GM19099 (cell line): Measurements from ENCODE around the gene SPATA6L.

Experiments used
- POLR2A ChIP-seq: IDR thresholded peaks from 3 replicates; pipeline ENCODE4 v1.6.1; 2011; ENCODE audit warnings: low read depth; ENCODE audit not compliant: insufficient read length; ENCODE audit errors: extremely low read depth

The SPATA6L gene

DNA sequence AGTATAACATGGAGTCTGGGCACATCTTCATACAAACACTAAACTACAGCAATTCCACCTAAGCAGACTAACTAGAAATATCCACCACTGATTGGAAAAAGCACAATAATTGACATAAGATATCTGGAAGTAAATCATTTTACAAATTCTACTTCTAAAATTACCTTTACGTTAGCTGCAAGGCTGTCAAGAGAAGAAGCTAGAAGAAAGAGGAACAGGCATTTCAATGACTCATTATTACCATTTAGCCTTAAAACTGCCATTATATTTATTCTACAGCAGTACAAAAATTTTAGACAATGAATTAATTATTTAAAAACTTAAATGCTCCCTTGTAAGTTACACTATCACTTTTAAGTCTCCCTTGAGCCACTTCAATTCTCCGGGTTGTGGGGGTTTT, 47.6 kb downstream of the SPATA6L start:
- no peak for TF ChIP-seq POLR2A

DNA sequence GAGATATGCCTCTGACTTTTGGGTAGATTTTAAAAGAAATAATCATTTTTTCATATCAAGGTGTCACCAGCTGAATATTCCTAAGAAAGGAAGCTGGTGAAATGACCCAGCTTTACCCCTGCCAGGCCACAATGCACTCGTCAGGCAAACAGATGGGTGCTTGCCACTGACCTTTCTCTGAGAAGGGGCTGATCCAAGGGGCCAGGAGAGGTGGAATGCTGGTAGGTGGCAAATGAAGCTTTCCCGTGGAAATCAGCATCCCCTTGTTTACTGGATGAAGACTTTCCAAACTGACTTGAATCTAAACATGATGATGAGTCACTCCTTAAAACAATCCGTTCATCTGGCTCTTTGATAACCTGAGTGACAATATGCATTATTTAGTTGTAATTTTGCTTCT, 48.5 kb downstream of the SPATA6L start:
- TF ChIP-seq POLR2A = no peak

DNA sequence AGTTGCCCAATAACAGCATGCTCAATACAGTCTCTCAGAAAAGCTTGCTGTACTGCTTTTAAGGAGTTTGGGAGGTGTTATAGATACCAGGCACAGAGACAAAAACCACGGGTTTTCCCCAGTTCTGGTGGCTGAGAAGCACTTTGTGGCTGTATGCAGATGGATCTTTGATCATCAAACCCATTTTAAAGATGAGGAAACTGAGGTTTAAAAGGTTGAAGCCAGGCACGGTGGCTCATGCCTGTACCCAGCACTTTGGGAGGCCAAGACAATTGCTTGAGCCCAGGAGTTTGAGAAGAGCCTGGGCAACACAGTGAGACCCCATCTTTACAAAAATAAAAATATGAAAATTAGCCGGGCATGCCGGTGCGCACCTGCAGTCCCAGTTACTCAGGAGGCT, 50.5 kb downstream of the SPATA6L start:
- no peak for TF ChIP-seq POLR2A

DNA sequence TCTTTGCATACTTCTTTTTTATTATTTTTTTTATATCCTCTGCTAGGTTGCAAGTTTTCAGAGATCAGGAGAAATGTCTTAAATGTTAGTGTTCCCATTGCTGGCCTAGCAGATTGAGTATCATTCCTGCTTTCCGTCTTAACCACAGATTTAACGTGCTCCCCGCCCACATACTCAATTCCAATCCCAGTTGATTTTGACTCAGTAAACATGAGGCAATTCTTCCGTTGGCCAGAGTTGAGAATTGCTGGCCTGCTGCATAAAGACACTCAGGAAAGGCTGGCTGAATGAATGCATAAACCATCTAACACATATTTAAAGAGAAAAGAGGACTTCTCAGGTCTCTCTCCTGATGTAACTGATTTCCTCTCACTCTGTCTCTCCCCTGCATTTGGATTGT, 51.0 kb downstream of the SPATA6L start:
- no peak for TF ChIP-seq POLR2A

DNA sequence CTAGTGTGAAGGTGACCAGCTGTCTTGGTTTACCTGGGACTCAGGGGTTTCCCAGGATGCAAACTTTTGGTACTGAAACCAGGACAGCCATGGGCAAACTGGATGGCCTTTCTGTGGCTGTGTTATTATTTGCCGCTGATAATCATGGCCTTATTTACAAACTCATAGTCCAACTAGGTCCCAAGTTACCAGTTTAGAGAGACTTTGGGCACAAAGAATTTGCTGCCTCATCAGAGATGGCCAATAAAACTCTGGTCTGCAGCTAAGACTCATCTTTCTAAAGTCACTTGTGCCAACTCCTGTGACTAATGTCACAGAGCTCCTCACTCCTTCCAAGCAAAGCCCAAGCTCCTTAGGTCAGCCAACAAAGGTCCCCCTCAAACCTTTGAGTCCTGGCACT, 51.7 kb downstream of the SPATA6L start:
- no peak for TF ChIP-seq POLR2A

DNA sequence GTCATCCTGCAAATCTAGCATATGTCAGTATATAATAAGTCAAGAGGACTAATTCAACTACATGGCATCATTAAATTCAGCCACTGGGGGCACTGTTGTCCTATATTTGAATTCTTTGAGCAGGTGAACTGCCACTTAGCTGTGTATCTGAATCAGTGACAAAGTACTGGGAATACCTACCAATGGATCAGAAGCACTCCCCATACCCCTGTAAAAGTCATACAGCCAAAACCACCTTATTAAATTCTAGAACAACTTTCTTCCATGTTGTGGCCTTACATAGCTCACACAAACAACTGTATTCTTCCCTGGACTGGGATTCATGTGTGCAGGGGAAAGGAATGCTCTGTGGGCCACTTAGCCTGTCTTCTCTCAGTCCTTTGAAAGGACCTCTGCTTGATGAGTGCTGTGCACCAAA, 61.6 kb downstream of the SPATA6L start:
- TF ChIP-seq POLR2A = no peak

DNA sequence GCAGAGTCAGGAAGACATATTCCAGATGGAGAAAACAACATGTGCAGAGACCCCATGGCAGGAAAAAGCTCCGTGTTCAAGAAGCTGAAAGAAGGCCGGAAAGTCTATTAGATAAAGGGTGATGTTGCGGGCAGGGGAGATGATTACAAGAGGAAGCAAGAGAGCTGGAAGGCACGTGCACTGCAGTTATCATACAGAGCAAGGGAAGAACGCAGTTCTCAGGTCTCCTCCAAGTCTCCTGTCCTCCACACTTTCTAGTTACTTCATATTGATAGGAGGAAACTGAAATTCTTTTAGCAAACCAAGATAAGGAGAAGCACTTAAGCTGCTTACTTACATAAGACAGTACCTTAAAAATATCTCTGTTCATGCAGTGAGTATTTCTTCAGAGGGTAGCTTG, 62.5 kb downstream of the SPATA6L start:
- no peak for TF ChIP-seq POLR2A

DNA sequence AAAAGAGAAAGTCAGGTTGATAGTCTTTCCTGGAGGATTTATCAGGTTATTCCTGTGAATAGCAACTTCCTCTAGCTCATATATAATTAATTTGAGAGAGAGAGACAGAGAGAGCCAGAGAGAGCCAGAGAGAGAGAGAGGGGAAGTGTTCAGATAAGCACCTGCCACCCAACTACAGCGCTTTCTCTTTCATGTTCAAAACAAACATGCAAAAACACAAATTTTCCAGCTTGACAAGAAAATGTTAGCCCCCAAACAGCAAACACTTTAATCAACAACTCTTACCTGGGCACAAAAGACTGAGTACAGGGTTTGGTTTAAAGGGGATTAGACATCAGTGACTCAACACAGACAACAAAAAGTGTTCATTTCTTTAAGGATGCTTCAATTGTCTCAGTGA, 65.9 kb downstream of the SPATA6L start:
- no peak for TF ChIP-seq POLR2A

DNA sequence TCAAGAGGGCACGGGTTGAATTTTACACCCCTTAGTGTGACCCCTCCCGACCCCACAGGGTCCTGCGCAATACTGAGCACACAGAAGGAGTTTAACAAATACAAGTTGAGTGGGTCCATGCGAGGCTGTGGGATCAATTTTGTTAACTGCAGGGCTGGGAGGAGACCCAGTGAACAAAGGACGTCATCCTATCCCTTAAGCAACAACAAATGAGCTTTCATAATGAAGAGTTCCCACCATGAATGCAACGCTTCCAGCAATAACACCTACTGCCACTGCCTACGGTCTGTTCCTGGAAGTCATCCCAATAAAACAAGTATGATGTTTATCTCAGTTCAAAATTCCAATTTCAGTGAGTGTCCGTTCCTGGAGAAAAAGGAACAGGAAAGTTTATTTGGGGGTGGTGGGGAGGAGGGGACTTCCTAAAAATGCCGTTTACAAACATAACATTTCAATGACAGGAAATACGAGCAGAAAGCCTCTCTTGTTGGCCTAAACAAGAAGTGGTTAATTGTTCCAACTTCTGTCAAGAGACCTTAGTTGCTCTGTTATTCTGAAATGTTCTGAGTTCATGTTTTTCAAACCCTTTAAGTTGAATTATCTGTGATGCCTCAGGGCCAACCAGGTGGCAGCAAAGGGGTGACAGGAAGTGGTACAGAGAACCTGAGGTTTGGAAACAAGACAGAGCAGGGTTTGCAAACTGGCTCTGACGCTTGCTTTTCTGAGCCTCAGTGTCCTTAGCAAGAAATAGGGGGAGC, 69.9 kb downstream of the SPATA6L start:
- TF ChIP-seq POLR2A = no peak

DNA sequence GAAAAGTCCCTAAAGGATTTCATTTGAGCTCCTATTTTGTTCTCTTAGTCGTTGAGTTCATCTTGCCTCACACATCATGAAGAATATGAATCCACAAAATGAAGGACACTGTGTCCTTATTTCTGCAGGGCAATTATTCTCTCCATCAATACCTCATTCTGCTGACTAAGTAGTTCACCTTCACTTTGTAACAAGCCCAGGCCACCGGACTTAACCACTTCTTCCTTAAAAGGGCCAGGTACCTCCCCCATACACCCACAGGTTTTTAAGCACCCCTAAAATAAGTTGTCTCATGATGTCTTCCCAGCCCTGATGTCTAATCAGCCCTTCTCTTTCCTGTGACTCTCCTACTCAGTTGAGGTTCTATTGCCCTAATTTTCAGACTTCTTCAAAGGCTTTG, 71.3 kb downstream of the SPATA6L start:
- no peak for TF ChIP-seq POLR2A

DNA sequence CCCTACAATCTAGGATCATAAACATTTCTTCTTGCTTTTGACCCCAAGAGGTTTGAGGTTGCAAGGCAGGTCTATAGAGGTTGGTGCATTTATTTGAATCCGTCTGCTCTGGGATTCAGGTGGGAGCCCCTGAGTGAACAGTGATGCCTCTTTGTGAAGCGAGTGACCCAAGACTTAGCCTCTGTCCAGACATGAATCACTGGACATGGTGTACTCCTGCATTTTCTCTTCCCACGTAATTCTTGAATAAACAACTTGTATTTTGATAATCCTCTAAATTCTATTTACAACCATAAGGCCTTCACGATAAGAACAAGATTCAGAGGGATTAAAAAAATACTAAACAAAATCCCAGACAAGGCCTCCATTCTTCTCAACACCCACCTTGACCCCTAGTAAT, 71.7 kb downstream of the SPATA6L start:
- TF ChIP-seq POLR2A = no peak

DNA sequence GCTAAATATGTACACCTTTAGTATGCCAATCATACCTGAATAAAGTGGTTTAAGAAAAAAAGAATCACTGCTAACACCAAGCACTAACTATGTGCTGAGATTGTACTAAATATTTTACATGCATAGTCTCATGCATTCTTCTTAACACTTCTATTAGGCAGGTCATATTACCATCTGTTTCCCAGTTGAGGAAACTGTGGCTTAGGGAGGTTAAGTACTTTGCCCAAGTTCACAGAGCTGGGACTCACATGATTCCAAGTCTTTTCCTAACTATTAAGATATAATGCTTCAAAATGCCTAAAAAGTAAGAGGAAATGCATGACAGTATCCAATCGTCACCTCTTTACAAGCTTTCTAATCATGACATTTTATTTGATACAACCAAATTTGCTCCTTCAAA, 73.4 kb downstream of the SPATA6L start:
- no peak for TF ChIP-seq POLR2A

DNA sequence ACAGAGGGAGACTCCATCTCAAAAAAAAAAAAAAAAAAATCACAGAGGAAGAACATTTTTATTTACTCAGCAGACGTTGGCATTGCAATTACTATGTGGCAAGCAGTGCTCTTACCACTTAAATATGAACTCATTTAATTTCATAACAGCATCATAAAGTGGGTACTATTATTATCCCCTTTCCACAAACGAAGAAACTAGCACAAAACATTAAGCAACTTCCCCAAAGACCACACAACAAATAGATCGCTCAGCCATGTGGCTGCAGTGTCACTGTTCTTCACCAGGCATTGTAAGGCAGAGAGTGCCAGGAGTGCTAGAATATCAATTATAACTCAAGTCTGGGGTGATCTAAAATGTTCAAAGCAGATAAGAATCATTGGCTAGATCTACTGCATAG, 74.0 kb downstream of the SPATA6L start:
- no peak for TF ChIP-seq POLR2A

DNA sequence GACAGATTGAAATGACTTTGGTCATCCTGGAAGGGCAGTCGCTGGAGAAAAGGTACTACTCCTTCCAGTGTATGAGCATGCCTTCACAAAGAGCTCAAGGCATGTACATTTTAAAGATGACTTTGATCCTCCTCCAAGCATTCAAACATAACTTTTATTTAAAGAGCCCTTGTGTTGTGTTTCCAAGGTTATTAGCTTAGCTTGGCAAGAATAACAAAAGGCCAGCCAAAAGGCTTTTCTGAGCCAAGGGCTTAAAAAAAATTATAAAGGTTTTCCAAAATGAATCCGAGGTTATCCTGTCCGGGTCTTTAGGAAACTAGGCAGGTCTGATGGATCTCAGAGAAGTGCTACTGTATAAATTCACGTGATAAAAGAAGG, 75.2 kb downstream of the SPATA6L start:
- TF ChIP-seq POLR2A = no peak

DNA sequence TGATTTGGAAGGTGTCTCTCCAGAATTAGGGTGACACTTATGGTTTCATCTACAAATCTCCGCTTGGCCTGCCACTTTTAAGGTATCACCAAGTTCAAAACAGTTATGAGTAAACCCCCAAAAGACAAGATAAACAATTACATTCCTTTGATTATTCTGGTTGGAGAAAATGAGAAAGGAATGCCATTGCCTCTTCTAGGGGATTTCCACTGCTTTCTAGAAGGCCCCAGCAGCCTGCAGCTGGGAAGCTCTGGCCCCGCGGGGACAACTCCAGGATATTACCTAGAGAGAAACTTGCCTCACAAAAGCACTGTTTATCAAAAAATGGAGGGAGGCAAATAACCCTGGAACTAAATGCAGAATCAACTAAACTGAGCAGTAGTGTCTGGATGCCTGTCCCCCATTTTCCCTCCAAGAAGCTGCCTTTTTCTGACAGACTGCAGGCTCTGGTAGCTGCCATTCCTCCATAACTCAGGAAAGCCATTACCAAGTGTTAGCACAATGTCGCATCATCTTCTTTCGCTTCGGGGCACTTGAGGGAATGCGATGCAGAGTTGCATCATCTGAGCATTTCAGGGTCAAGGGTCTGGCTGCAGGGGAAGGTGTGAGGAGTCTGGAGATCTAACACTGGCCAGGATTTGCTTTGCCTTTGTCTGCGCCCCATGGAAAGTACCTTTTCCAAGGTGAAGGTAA, 75.7 kb downstream of the SPATA6L start:
- TF ChIP-seq POLR2A = no peak

DNA sequence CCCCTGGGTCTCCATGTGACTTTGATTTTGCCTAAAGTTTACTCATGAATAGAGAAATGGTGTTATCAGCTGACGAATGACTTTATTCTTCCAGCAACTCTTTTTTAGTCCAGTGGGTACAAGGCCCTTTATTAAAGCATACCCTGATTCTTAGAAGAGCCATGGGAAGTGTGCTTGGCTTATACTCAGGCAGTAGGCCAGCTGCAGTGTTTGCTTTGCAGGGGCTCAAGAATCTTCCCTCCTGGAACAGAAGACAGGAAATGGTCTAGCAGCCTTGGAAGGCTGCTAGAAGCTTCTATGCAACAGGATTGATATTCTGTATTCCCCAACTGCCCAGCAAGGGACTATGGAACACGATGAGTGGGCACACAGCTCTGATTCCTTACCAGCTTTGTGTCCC, 77.6 kb downstream of the SPATA6L start:
- TF ChIP-seq POLR2A = no peak
